HG02938 (cell line): ENCODE results near the gene TAF1B.
"Not testable (repeated sequence)": the region's sequence is repeated elsewhere in the genome, so short reads cannot be mapped to it uniquely, and the experiment has no call there.

ENCODE experiments used
- ATAC-seq: cut with Tn5 transposase; IDR thresholded peaks from one replicate; pipeline ENCODE4 v1.9.1; 2021; ENCODE audit warnings: mild to moderate bottlenecking, moderate library complexity; ENCODE audit not compliant: unreplicated experiment

TAF1B gene

DNA sequence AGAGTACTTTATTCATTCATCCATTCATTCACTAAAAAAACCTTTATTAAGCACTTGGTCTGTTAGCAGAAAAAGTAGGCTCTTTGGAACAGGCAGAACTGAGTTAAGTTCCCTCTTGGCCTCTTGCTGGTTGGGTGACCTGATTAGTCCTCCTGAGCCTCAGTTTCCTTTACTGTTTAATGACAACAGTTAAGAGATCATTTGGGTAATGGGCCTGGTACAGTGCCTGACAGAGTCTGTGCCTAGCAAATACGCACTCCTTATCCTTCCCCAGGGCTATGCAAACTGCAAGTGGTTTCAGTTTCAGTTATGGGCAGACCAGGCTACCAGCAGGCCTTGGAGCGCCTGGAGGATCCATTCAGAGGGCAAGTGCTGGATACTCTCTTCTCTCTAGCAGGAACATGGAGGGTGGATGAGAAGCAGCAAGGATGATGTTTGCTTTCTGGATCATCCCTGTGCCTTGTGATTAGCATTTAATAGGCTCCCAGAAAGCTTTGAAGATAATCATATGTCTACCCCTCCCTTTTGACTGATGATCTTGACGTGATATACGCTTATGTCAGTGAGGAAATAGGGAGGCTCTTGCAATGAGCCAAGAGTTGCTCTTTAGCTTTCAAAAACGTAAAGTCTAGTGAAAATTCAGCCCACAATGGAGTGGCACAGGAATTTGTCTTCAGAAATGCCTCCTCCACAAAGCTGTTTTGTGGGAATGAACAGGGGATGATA, 12.4 kb upstream of the TAF1B start:
- no peak for ATAC-seq

DNA sequence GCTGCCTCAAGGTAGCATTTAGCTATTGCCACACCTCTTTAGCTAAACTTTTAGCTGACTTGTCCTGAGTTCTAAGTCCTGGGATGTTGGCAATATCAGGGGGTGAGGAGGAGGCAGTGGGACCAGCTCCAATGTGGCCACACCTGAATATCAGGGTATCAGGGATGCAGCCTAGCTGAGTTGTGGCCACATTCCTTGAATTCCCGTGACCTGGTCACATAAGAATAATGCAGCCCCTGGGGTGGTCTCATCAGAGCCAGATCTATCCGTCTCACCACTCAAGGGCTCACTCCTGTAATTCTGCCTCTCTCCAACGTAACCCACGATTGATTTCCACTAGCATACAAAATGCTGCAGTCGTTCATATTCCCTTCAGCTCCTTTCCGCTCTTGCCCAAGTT, 11.6 kb upstream of the TAF1B start:
- no peak for ATAC-seq

DNA sequence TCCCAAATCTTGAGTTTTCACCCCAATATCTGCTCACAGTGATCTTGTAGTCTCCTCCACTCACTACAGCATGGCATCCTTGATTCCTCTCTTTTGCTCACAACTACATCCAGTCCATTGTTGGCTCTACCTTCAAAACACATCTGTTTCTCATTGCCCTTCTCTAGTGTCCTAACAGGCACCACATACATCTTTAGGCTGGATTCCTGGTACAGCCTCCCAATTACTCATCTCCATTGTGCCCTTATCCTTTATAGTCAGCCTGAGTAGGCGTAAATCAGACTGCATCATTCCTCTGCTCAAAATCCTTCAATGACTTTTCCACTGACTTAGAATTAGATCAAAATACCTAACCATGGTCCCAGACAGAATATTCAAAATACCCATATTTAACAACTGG, 10.7 kb upstream of the TAF1B start:
- ATAC-seq, result no peak

DNA sequence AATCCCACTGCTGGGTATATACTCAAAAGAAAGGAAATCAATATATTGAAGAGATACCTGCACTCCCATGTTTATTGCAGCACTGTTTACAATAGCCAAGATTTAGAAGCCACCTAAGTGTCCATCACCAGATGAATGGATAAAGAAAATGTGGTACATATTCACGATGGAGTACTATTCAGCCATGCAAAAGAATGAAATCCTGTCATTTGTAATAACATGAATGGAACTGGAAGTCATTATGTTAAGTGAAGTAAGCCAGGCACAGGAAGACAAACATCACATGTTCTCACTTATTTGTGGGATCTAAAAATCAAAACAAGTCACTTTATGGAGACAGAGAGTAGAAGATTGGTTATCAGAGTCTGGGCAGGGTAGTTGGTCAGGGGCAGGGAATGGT, 8.2 kb upstream of the TAF1B start:
- ATAC-seq, result not testable (repeated sequence)

DNA sequence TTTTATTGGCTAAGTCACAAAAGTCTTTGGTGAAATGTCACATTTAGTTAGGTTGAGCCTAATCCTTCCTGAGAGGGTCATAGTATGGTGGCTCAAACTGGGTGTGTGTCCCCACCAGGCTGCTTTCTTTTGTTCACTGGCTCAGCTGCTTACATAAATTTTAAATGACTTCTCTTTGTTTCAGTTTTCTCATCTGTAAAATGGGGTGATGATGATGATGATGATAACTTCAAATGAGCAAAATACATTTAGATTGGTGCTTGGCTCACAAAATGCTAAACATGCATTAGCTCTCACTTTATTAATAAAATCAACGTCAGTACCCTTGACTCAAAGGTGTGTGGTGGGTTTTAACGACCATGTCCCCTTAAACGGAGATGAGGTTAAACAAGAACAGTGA, 7.2 kb upstream of the TAF1B start:
- no peak for ATAC-seq

DNA sequence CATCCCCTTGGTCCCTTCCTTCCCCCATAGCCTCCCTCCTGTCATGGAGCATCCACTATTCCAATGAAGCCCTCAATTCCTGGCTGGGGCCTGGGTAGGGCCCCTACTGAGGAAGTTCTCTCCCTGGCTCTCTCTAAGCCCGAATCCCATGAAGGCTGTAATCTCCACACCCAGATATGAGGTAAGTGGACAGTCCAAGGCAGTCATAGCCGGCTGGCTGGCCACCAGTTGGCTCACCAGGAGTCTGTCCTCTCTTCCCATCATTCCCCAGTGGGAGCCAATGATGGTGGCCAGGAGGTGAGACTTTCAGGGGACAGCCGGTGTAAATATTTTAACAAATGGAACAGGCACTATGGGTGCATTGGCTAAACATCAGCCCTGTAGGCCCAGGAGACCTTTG, 6.8 kb upstream of the TAF1B start:
- no peak for ATAC-seq

DNA sequence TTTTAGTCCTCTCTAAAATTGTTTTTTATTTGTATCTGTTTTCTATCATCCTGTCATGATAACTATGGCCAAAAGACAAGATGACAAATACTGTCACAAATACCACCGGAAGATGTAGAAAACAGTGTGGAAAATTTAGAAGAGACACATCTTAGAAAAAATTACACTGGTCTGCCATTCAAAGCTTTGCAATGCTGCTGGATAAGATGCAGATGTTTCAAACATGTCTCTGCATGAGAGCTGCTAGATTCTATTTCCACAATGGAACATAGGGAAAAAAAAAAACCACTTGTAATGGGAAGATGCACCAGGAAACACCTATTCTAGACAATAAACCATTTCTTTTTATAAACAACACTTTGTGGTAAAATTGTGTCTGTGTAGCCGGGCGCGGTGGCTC, 5.8 kb upstream of the TAF1B start:
- ATAC-seq, result no peak

DNA sequence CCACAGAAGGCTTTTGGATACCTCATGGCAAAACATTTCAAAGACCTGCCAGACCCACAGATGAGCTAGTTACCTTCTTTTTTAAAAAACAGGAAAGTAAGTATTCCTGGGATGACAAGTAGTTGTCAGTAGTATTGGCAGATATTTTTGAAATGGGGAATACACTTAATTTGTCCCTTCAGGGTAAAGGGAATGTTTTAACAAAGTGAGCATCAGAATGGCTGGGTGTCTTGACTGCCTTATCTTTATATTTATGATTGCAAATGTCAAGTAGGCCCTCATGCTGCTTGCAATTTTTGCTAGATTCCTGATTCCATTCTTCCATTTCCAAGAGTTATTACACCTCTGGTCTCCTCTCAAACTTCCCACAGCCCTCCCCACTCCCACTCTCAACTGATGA, 4.9 kb upstream of the TAF1B start:
- ATAC-seq, result no peak

DNA sequence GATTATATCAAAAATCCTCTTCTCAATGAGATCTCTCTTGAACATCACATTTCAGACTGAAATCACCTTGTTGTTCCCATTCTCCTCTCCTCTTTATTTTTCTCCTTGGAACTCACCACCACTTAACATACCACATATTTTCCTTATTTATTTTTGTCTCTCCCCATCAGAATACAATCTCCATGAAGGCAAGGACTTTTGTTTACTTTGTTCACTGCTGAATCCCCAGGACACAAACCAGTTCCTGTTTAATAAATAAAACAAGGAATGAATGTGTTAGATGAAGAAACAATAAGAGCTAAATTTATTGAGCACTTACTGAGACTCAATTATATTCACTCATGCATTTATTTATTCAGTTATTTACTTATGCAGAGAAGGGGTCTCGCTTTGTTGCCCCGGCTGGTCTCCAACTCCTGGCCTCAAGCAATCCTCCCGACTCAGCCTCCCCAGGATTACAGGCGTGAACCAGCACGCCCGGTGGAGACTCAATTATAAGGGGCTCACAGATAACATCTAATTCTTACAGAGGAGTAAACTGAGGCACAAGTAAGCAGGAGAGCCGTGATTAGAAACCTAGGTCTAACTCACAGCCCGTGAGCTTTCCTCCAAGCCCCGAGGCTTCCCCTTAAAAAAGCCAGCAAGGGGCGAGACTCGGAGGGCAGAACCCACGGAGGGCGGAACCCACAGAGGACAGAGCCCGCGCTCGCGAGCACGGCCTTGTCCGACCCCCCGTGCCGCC, 616 bp upstream of the TAF1B start:
- no peak for ATAC-seq

DNA sequence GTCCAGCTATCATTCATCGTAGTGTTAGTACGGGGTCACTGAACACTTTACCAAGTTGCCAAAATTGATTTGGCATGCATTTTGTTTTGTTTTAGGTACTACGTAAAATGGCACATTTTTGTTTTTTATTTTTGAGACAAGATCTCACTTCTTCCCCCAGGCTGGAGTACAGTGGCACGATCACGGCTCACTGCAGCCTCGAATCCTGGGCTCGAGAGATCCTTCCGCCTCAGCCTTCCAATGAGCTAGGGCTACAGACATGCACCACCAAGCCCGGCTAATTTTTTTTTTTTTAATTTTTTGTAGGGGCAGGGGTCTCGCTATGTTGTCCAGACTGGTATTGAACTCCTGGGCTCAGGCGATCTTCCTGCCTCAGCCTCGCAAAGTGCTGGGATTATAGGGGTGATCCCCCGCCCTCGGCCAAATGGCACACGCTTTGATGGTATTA, 786 bp downstream of the TAF1B start:
- no peak for ATAC-seq

DNA sequence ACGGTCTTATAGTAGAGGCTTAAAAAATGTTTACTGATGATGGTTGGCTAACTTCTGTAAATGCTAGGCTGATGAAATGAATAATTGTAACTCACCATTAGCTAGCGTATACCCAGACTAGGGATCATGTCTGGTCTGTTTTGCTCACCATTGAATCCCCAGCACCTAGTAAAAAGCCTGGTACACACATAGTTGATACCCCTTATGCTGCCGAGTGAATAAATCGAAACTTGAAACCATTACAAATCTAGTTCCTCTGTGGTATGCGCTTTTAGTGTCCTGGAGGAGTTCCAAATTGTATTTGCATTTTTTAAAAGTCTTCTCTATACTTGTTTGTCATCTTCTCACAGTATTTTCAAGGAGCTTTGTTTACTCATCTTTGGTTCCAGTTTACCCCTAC, 1.3 kb downstream of the TAF1B start:
- ATAC-seq, result no peak

DNA sequence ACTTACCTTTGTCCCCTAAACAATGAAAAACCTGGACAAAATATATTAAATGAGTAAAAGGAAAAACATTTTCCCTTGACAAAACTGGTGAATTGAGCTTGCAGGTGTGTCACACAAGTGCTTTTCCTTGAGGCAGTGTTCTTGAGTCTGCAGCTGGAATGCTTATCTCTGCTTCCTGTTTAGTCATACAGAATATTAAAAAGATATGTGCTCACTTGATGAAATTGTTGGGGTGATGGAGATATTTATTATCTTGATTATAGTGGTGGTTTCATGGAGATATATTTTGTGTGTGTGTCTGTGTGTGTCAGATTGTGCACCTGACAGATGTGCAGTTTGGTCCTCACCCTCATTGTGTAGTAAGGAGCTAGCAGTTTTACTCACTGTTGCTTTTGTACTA, 3.3 kb downstream of the TAF1B start:
- no peak for ATAC-seq

DNA sequence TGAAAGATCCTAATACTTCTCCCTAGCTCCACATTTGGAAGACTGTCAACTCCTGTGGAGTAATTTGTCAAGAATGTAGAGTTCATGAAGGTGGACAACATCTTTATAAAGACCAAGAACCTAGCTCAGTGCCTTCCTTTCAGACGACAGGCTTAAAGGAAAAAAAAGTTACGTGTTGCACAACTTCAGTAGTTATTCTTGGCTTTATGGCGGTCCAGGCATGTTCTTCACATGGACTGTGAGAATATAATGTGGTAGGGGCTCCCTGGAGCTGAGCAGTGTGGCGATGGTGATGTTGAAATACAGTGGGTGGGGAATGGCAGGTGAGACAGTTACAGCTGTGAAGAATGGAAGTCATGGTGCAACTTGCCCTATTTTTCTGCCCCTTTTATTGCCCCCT, 3.9 kb downstream of the TAF1B start:
- ATAC-seq, result no peak

DNA sequence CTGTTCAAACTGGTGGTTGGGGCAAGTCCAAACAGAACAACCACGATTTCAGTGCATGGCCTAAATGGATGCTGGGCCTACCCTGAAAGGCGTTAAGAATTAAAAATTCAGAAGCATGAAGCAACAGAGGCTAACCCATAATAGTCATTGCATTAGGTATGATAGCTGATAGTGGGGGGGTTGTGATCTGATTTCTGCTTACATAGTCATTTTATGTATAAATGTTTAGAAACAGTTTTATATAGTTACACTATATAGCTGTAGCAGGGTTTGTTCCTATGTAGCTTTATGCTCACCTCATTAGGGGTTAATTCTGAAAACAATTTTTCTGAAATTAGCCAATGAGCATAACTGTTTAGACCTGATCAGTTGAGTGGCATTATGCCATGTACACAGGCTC, 9.6 kb downstream of the TAF1B start:
- no peak for ATAC-seq

DNA sequence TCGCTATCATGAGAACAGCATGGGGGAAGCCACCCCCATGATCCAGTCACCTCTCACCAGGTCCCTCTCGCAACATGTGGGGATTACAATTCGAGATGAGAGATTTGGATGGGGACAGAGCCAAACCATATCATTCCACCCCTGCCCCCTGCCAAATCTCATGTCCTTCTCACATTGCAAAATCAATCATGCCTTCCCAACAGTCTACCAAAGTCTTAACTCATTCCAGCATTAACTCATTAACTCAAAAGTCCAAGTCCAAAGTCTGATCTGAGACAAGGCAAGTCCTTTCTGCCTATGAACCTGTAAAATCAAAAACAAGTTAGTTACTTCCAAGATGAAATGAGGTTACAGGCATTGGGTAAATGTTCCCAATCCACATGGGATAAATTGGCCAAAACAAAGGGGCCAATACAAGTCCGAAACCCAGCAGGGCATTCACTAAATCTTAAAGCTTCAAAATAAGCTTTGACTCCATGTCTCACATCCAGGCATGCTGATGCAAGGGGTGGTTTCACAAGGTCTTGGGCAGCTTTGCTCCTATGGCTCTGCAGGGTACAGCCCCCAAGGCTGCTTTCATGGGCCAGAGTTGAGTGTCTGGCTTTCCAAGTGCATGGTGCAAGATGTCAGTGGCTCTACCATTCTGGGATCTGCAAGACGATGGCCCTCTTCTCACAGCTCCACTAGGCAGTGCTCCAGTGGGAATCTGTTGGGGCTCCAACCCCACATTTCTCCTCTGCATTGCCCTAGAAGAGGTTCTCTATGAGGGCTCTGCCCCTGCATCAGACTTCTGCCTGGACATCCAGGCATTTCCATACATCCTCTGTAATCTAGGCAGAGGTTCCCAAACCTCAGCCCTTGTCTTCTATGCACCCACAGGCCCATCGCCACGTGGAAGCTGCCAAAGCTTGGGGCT, 14.8 kb downstream of the TAF1B start:
- no peak for ATAC-seq

DNA sequence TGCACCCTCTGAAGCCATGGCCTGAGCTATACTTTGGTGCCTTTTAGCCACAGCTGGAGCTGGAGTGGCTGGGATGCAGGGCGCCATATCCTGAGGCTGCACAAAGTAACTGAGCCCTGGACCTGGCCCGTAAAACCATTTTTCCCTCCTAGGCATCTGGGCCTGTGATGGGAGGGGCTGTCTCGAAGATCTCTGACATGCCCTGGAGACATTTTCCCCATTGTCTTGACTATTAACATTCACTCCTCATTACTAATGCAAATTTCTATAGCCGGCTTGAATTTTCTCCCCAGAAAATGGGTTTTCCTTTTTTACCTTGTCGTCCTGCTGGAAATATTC, 15.4 kb downstream of the TAF1B start:
- ATAC-seq, result no peak

DNA sequence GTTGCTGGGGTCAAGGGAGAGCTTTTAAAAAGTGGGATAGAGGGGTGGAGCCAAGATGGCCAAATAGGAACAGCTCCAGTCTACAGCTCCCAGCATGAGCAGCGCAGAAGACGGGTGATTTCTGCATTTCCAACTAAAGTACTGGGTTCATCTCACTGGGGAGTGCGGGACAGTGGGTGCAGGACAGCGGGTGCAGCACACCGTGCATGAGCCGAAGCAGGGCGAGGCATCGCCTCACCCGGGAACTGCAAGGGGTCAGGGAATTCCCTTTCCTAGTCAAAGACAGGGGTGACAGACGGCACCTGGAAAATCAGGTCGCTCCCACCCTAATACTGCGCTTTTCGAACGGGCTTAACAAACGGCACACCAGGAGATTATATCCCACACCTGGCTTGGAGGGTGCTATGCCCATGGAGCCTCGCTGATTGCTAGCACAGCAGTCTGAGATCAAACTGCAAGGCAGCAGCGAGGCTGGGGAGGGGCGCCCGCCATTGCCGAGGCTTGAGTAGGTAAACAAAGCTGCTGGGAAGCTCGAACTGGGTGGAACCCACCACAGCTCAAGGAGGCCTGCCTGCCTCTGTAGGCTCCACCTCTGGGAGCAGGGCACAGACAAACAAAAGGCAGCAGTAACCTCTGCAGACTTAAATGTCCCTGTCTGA, 17.8 kb downstream of the TAF1B start:
- not testable (repeated sequence) for ATAC-seq

DNA sequence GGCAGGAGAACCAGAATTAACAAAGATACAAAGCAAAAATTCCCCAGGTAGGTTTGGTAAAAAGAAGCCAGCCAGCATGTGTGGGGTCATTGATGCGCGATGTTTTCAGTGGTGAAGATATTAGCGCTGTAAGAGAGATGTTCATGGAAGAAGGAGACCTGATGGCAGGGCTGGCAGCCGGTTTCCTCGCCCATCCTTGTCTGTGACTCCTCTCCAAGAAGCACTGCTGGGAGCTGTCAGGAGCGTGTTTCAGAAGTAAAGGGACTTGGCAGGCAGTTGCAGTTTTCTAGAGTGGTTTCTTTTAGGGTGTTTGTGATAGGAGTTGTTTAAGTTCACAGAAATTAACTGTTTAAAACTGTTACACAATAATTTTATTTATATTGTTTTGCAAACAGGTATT, 24.6 kb downstream of the TAF1B start:
- ATAC-seq, result no peak

DNA sequence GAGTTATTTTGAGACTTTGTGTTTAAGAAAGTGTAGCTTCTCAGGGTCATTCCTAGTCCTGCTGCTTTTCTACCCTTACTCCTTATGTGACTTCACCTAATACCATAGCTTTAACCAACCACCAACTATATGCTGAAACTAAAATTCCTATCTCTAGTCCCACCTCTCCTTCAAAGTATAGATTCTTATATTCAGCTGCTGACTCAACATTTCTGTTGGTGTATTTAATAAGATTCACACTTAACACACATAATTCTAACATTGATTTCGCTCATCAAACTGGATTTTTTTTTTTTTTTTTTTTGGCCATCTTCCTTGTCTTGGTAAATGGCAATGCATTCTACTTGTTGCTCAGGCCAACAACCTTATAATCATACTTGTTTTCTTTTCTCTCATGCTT, 30.1 kb downstream of the TAF1B start:
- no peak for ATAC-seq

DNA sequence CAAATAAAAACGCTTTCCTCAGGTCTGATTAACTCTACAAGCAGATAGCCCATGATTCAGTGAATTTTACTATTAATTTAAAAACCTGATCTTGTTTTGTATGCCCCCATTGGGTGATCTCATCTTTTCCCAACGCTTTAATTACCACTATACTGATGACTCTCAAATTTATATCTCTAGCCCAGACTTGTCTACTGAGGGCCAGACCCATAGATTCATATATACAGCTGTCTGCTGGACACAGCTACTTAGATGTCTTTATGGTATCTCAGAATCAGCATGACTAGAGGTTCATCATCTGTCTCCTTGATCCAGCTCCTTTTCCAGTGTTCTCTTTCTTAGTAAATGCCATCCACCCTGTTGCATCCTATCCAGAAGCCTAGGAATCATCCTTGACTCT, 33.8 kb downstream of the TAF1B start:
- ATAC-seq, result no peak

DNA sequence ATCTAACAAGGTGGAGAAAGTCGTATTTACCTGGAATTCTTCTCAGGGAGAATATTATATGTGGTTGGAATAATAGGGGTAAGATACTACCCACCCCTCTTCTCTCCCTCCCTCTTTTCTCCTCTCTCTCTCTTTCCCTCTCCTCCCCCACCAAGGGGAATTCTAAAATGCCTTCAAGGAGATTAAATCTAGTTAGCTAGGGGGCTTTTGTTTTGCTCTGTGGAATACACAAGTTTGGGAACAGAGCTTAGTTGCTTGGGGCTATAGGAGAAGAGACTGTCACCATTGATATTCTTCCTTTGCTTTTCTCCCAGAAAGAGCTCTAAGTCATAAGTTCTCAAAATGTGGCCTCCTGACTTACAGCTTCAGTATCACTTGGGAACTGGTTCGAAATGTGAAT, 34.5 kb downstream of the TAF1B start:
- no peak for ATAC-seq
